Activated CD8-positive, alpha-beta memory T cell treated with anti-CD3 and anti-CD28 coated beads for 36 hours (primary cell): ENCODE results near the gene NFYB. TPM values are rescaled to one million over a fixed set of nuclear protein-coding genes. Genes with fewer than 3 reads are reported as not detected.

Source experiments
- CTCF ChIA-PET: fragments of 350-600 bp; sonication (Branson Sonifier 250); formaldehyde crosslinking; loops from one replicate; lab custom pipeline; 2021; ENCODE audit warnings: antibody characterized with exemption; lab: Charles Lee
- POLR2A ChIA-PET: fragments of 350-600 bp; sonication (Branson Sonifier 250); formaldehyde crosslinking; loops from one replicate; lab custom pipeline; 2021; ENCODE audit warnings: antibody characterized with exemption; lab: Charles Lee
- total RNA-seq, 2 experiments: library from RNA; stranded (reverse); gene quantifications; one replicate each; pipeline ENCODE4 v1.2.3, GENCODE V29; 2021

The NFYB gene
- total RNA-seq, 2 experiments from 2014 or later: 26.2 to 29.6 TPM

DNA sequence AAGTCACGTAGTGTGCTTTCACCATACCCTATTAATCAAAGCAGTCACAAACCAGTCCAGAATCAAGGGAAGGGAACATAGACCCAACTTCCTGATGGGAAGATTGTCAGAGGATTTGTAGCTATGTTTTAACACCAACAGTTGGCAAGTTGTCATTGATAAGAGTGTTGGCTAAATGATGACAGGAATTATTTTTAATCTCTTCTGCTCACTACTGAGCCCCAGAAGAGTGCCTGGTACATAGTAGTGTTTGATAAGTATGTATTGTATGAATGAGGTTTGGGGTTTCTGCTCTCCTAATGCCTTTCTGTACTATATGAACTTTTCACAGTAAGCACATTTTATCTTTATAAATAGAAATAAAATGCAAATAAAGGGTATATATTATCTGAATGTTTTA is 59.0 kb downstream of the NFYB start:
- ChIA-PET POLR2A (no interaction called here), CTCF (interaction anchor here (0.8 kb wide), 1 partner anchor 30 kb away, joined by 3 read pairs; no protein-coding TSS in a partner anchor)

DNA sequence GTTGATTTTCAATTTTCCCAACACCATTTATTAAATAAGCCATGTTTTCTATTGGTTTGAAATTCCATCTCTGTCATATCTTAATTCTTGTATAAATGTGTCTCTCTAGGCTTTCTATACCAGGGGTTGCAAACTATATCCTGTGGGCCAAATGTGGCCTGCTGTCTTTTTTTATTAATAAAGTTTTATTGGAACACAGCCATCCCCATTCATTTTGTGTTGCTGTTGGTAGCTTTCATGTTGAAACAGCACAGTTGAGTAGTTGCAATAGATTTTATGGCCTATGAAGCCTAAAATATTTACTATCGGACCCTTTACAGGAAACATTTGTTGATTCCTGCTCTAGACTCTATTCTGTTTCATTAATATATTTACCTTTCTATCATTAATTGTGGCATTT is 64.3 kb downstream of the NFYB start:
- ChIA-PET CTCF (no interaction called here), POLR2A (interaction anchor here (0.6 kb wide), 1 partner anchor 51 kb away, joined by 8 read pairs; no protein-coding TSS in a partner anchor)

DNA sequence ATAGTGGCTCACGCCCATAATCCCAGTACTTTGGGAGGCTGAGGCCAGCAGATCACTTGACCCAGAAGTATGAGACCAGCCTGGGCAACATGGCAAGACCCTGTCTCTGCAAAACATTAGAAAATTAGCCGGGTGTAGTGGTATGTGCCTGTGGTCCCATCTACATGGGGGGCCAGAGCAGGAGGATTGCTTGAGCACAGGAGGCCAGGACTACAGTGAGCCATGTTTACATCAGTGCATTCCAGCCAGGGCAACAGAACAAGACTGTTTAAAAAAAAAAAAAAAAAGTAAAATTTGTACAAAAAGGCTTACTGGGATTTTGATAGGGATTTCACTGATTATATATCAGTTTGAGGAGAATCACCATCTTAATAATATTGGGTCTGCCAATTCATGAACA is 65.9 kb downstream of the NFYB start:
- ChIA-PET POLR2A (no interaction called here), CTCF (no interaction called here)

Other genes with a start within 250 kb of the NFYB start
- gene HSP90B1, start 207.8 kb downstream of the NFYB start, total RNA-seq: 100 to 1,000 TPM; 502 to 514 TPM
- gene TDG, start 172.3 kb downstream of the NFYB start, total RNA-seq: 10 to 100 TPM; 48.0 to 53.8 TPM
- gene GLT8D2, start 88.0 kb downstream of the NFYB start, total RNA-seq: under 1 TPM; 0.10 to 0.13 TPM
- gene HCFC2, start 73.7 kb downstream of the NFYB start, total RNA-seq: 10 to 100 TPM; 10.2 to 10.6 TPM
- 100 to 1,000 TPM; 112 to 120 TPM for gene TXNRD1, start 77.6 kb upstream of the NFYB start, total RNA-seq
- 1 to 10 TPM; 6.2 to 6.3 TPM for gene EID3, start 165.5 kb upstream of the NFYB start, total RNA-seq